GM21619 (cell line): ENCODE data around the gene RPTOR.

Source experiments
- ATAC-seq: cut with Tn5 transposase; IDR thresholded peaks from one replicate; pipeline ENCODE4 v1.9.1; 2021; ENCODE audit not compliant: unreplicated experiment

Gene RPTOR

GRCh38 chr17:80998118-80998747, 453.6 kb downstream of the RPTOR start:
- no peak for ATAC-seq

DNA sequence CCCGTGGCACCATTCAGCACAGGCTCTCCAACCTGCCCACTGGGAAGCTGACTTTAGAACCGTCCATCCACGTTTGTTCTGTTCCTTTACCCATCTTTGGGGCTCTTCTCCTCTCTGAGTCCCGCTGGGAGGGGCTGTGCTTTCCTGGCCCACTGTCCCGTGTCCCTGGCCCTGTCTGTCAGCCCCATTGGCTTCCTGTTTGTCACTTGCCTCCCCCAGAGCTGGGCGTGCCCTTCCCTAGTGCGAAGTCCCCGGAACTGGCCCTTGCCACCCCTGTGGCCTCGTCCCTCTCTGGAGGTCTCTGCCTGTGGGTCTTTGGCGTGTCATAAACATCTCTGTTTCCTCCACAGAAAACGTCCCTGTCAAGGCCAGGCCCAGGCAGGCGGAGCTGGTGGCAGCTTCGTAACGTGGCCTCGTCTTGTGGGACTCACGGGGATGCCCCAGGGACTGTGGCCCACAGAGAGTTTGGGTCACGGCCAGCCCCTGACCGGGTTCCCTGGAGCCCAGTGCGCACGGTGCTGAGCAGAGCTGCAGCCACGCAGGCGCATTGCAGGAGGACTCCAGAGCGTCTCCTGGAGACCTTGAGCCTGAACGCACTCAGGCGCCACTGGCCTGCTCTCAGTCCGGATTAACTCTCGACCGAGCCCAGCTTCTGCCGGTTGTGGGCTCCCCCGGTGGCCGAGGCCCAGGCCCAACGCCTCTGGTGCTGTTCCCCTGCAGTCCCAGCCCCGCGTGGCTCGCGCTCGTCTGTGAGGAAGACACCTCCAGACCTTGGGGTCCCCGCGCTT, 454.3 kb downstream of the RPTOR start:
- no peak for ATAC-seq

GRCh38 chr17:80999536-81000333, 455.1 kb downstream of the RPTOR start:
- ATAC-seq: no peak

GRCh38 chr17:81000334-81000630, 455.6 kb downstream of the RPTOR start:
- ATAC-seq: no peak

DNA sequence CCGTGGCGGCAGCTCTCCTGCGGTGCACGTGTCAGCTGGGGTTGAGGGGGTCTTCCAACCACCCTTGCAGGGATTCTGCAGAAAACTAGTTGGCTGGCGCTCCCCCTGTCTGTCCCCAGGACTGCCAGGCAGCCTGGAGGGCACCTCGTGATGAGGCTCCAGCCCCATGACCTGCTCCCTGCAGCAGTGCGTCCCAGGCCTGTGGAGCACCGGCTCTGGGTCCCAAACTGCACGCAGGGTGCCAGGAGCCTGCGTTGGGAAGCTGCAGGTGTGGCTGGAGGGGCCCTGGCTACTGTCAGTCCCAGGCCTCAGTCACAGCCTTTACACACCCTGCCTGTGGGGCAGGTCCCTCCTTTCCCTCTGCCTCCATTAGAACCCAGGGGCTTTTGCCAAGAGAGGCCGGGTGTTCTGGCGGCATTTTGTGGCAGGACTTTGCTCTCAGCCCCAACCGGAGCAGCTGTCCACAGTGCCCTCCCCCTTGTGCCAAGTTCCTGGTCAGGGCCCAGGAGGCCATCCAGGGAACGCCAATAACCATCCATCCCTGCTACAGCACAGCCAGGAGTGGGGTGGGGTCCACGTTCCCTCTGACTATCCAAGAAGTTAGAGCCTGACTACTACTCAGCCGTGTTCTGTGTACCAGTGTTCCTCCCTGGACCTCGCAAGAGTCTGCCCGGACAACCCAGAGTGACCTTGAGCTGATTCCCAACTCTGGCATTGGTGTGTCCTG, 456.2 kb downstream of the RPTOR start:
- no peak for ATAC-seq

GRCh38 chr17:81002013-81002384, 457.4 kb downstream of the RPTOR start:
- ATAC-seq: no peak

GRCh38 chr17:81002409-81003361, 458.0 kb downstream of the RPTOR start:
- ATAC-seq: no peak

DNA sequence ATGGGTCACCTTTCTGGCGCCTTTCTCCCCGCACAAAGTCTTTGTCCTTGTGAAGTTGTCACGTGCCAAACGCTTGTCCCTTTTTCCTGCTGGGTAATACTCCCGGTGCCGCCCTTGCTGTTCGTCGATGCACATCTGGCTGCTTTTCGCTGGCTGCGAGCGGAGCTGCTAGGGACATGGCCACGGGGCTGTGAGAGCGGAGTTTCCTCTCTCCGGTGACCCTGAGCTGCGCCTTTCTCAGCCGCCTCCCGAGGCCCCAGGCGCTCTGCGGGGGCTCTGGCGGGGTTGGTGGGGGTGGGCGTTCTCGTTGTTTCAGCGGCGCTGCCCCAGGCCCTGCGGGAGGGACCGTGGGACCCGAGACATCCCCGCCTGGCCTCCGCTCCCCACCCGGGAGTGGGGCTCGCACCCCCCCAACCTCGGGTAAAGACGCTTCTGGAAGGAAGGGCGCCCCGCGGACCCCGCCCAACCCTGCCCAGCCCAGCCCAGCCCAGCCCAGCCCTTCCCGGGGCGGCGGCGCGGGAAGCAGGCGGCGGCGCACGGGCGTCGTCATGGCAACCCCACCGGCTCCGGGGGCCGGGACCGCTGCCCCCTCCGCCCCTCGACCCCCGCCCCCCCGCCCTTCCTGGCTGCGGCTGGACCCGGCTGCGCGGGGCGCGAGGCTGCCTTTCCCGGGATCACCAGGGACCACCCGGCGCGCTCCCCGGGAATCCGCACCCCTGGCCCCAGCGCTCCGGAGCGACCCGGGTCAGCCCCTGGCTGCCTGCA, 459.3 kb downstream of the RPTOR start:
- ATAC-seq: no peak

DNA sequence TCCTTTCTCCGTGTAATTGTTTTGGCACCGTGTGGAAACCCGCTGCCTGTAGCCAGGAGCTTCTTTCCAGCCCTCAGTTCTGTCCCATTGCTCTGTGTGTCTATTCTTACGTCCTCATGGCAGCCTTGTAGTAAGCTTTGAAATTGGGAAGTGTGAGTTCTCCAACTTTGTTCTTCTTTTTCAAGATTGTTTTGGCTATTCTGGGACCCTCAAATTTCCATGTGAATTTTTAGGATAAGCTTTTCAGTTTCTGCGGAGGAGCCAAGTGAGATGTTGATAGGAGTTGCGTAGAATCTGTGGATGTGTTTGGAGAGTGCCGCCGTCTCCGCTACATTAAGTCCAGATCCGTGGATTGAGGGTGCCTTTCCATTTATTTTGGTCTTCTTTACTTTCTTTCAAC, 462.3 kb downstream of the RPTOR start:
- no peak for ATAC-seq

DNA sequence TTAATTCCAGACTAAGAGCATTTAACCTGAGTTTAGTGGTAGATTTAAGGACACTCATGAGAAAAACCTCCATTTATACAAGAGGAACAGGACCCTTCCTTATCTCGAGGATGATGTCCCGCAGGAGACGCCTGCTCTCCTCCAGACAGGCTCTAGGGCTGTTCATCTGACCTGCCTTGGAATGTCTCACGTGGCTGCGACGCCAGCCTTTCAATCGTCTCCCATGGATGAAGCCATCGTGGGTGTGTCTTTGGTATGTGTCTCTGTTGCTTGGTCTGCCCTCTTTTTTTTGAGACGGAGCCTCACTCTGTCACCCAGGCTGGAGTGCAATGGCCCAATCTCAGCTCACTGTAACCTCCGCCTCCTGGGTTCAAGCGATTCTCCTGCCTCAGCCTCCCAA, 463.5 kb downstream of the RPTOR start:
- ATAC-seq: no peak

- ATAC-seq: no peak
Observed at GRCh38 chr17:81009136-81009535, 464.5 kb downstream of the RPTOR start.

DNA sequence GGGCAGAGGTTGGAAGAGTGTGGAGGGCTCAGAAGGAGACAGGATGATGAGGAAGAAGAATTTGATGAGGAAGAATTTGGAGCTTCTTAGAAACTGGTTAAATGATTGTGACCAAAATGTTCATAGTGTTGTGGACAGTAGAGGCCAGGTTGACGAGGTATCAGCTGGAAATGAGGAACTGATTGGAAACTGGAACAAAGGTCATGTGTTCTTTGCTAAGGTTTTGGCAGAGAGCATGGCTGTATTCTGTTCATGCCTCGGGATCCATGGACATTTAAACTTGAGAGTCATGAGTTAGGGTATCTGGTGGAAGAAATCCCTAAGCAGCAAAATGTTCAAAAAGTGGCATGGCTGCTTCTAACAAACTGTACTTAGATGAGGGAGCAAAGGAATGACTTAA, 466.3 kb downstream of the RPTOR start:
- ATAC-seq: no peak

DNA sequence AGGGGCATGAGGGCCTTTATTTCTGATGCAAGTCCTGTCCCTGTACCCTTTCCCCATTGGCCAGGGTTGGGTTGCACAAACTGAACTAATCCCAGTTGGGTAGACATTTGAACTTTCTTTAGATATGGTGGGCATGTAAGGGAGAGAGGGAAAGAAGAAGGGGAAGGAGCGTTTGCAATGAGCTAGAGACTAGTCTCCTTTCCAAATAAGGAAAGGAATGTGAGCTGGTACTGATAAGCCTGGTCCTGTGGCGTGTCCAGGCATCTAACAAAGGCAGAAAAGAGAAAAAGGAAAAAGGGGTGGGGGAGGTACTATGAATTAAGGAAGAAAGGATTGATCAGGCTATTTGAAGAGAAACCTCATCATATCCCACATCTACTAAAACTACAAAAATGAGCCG, 467.3 kb downstream of the RPTOR start:
- no peak for ATAC-seq

DNA sequence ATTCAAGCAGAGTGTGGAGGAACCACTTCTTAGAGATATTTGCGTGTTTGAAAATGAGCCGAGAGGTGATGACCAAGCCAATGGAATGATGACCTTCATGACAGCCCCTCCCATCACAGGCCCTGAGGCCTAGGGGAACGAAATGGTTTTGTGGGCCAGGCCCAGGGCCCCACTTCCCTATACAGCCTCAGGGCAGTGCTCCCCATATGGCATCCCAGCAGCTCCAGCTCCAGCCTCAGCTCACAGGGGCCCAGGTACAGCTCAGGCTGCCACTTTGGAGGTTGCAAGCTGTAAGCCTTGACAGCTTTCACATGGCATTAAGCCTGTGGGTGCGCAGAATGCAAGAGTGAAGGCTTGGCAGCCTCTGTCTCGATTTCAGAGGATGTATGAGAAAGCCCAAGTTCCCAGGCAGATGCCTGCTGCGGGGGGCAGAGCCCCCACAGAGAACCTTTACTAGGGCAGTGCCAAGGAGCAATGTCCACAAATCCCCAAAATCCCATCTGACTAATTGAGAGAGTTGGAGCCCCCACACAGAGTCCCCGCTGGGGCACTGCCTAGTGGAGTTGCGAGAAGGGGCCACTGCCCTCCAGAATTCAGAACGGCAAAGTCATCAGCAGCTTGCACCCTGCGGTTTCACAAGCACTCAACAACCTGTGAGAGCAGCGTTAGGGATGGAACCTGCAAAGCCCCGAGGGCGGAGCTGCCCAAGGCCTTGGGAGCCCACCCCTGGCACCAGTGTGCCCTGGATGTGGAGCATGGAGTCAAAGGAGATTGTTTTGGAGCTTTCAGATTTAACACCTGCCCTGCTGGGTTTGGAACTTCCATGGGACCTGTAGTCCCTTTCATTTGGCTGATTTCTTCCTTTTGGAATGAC, 468.2 kb downstream of the RPTOR start:
- no peak for ATAC-seq

- no peak for ATAC-seq
Observed at GRCh38 chr17:81013642-81014041, 469.0 kb downstream of the RPTOR start.

- ATAC-seq: no peak
Observed at GRCh38 chr17:81015136-81015535, 470.5 kb downstream of the RPTOR start.
